Measurements from ENCODE around the gene BIN2.

BIN2 gene

DNA sequence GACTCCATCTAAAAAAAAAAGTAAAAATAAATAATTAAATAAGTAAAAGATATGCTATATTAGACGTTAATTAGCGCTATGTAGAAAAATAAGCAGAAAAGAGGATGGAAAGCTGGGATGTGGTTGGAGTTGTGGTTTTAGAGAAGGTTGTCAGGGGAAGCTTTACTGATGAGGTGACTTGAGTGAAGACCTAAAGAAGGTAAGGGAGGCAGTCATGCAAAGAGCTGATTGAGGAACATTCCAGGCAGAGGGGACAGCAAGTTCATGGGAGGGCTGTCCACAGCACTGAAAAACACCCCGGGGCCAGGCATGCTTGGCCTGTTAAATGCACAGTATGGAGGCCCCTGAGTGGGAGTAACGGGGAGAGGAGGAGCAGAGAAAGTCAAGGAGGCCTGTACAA lies 69.4 kb downstream of the BIN2 start:
- DNase-seq (ENCODE audit: low spot score): no peak

DNA sequence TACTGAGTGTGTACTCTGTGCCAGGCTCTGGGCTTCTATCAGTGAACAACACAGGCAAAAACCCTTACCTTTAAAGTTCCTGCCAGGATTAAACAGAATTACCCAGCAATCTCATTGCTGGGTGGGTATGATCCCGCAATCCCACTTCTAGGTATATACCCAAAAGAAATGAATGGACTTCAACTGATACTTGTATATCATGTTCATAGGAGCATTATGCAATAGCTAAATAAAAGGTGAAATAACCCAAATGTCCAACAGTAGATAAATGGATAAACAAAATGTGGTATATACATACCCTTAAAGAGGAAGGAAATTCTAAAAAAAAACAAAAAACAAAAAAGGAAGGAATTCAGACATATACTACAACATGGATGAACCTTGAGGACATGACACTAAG lies 70.7 kb downstream of the BIN2 start:
- DNase-seq (ENCODE audit: low spot score): no peak

- no peak for DNase-seq (ENCODE audit: low spot score)
Observed at GRCh38 chr12:51247523-51248206, 76.3 kb downstream of the BIN2 start.

DNA sequence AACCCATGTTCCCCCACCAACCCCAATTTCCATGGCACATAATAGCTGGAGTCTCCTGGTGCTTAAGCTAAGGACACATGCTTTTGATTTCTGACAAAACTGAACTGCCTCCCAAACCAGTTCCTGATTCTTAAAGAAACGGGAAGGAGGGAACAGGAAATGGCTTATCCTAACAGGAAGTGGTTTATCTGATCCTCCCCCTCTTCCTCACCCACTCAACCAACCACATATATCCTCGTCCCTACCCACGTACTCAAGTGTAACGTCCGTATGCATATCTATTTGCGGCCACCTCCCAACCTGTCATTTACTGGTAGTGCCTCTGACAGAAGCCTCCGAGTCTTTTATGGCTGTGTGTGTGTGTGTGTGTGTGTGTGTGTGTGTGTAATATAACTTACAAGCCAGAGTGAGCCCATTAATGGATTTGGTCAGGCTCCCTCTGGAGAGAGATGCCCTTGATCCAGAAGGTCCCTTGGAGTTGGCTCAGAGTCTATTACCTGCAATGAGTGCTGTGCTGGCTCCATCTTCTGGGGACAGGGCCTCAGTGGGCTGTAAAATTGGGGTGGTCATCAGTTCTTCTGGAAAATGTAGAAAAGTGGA lies 77.6 kb downstream of the BIN2 start:
- DNase-seq (ENCODE audit: low spot score): peak; percentile 32

DNA sequence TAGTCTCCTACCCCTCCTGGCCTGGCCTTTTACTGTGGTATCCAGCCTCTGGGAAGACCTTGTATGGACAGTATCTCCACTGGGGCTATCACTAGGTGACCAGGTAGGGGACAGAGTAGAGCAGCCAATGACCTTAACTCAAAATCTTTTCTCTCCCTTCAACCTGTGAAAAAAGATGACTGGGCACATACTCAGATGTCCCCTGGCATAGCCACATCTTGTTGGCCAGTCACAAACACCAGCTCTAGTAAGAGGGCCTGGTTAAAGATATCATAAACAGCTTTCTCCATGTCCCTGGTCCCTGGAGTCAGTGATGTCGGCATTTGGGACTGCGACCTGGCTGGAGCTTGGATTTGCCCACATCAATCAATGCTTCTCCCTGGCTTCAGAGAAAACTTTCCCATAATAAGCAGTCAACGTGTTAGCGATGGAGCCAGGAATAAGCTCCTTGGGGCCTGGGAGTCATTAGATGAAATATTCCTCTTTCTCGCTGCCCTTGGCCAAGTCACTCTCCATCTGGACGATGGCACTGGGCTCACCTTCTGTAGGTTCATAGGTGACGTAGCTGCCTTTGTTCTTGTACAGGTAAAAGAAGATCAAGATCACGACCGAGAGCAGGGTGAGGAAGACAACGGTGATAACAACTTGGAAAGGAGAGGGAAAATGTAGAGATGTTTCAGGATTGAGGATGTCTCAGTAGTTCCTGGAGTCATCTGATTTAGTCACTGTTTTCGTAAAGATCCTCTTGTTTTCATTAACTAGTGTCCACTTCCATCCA lies 78.3 kb downstream of the BIN2 start:
- DNase-seq (ENCODE audit: low spot score): no peak

GRCh38 chr12:51244269-51244668 lies 79.7 kb downstream of the BIN2 start:
- DNase-seq (ENCODE audit: low spot score): no peak

DNA sequence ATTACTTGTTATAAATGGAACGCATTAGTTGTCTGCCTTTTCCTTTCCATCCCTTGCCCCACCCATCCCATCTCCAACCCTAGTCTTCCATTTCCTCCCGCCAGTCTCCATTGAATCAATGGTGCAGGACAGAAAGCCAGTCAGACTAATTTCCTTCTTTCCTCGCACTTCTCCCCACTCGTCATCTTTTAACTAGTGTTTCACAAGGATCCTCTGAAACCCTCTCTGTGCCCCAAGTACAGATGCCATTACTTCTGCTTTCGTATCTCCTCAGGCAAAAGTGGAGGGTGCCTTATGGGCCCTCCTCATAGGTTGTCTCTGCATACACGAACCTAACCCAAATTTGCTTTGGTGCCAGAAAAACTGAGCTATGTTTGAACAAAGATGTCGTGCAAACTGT lies 81.1 kb downstream of the BIN2 start:
- peak; percentile 25 for DNase-seq (ENCODE audit: low spot score)

- DNase-seq (ENCODE audit: low spot score): no peak
Observed at GRCh38 chr12:51242120-51242519, 81.9 kb downstream of the BIN2 start.

GRCh38 chr12:51240971-51241370 lies 83.0 kb downstream of the BIN2 start:
- no peak for DNase-seq (ENCODE audit: low spot score)

DNA sequence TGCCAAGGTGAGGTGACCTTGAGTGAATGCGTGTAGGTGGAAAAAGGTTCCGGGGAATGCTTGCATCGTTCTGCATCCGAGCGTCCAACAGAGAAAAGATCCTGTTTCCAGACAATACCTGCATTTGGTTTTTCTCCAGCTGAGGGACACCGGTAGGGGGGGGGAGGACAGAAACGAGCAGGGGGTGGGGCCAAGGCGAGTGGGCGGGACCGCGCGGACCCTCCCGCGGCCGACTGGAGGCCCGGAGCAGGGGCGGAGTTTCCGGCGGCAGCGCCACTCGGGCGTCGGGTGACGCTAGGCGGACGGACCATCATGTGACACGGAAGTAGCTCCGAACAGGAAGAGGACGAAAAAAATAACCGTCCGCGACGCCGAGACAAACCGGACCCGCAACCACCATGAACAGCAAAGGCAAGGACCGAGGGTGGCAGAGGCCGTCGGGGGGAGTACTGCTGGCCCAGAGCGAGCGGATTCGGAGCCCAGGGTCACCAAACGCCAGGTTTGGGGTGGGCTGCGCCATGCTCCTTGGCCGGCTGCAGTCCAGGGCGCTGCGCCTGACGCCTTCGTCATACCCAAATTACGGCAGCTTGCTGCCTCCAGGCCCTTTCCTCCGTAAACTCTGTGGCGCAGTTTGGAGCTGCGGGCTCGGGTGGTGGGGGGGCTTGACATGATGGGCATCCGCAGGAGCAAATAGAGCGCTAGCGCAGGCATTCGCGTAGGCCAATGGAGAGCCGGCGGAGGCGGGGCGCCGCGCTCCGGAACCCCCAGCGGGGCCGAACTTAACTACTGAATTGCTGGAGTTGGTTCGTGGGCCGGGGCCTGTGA lies 85.3 kb downstream of the BIN2 start, which contains the start of gene DAZAP2:
Gene DAZAP2 (plus strand): TSS at position 317 of the 825 bp plus-strand sequence. CDS start 82 bp downstream, at position 399.
- DNase-seq (ENCODE audit: low spot score): peak; percentile 96

- DNase-seq (ENCODE audit: low spot score): no peak
Observed at GRCh38 chr12:51238037-51238509, 85.9 kb downstream of the BIN2 start.

GRCh38 chr12:51234530-51234929 lies 89.4 kb downstream of the BIN2 start:
- no peak for DNase-seq (ENCODE audit: low spot score)

DNA sequence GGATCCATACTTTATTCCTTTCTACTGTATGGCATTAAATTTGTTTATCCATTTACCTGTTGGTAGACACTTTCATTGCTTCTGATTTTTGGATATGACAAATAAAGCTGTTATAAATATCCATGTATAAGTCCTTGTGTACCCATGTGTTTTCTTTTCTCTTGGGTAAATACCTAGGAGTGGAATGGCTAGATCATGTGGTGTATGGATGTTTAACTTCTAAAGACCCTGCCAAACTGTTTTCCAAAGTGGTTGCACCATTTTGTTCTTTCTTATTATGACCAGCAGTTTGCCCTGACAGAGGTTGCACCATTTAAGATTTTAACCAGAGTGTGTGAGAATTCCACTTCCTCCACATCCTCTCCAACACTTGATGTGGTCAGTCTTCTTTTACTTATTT lies 91.3 kb downstream of the BIN2 start:
- DNase-seq (ENCODE audit: low spot score): no peak

All from globus pallidus (tissue), 1 donor.